HUES48 (cell line): ENCODE data around the gene PAPSS2.
"Not testable (repeated sequence)": the region's sequence is repeated elsewhere in the genome, so short reads cannot be mapped to it uniquely, and the experiment has no call there.

ENCODE experiments used
- H3K27ac ChIP-seq: one replicate; pipeline ENCODE4 v1.7.0; 2013; ENCODE audit warnings: low read depth, low read length, inconsistent platforms
- H3K27me3 ChIP-seq: 2 replicates; pipeline ENCODE4 v1.6.1; 2013; ENCODE audit warnings: mild to moderate bottlenecking, low read length; ENCODE audit not compliant: control insufficient read depth, insufficient read depth
- H3K36me3 ChIP-seq: 2 replicates; pipeline ENCODE4 v1.6.1; 2013; ENCODE audit warnings: low read length; ENCODE audit not compliant: control insufficient read depth, insufficient read depth
- H3K4me1 ChIP-seq: 2 replicates; pipeline ENCODE4 v1.6.1; 2013; ENCODE audit warnings: mild to moderate bottlenecking, low read length; ENCODE audit not compliant: control insufficient read depth, insufficient read depth
- H3K4me3 ChIP-seq: 2 replicates; pipeline ENCODE4 v1.5.1; 2013; ENCODE audit warnings: mild to moderate bottlenecking, low read depth, low read length
- H3K9ac ChIP-seq: 2 replicates; pipeline ENCODE4 v1.6.1; 2013; ENCODE audit warnings: mild to moderate bottlenecking, low read depth, low read length, moderate library complexity
- H3K9me3 ChIP-seq: 2 replicates; pipeline ENCODE4 v1.6.1; 2013; ENCODE audit warnings: low read length; ENCODE audit not compliant: control insufficient read depth, insufficient read depth

Gene PAPSS2

DNA sequence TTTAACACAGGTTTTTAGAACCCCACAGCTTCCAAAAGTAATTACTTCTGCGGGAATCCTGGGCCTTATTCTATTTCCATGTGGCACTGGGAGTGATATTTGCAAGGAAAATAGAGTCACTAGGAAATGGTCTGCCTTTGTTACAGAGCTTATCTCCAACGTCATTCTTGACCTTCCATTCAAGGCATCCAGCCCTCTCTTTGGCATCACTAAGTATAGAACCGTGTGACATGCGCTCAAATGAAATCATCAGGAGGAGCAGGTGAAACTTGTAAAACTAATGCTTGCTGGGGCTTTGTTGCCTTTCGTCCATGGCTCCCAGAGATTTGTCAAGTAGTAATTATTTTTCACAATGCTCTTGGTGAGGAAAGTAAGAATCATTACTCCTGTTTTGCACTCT lies 73.4 kb downstream of the PAPSS2 start:
- H3K27me3 ChIP-seq = no peaks in the 10 kb centered on the region
- no peak overlapping the region for H3K4me3 ChIP-seq
- no peak overlapping the region for H3K27ac ChIP-seq
- no peaks in the 10 kb centered on the region for H3K9me3 ChIP-seq
- H3K9ac ChIP-seq = no peak overlapping the region
- 0 out of 2 replicates have a peak, but pooled peaks cover 2% of the 10 kb centered on the region for H3K36me3 ChIP-seq
- H3K4me1 ChIP-seq = peaks cover 15% of the 10 kb centered on the region

DNA sequence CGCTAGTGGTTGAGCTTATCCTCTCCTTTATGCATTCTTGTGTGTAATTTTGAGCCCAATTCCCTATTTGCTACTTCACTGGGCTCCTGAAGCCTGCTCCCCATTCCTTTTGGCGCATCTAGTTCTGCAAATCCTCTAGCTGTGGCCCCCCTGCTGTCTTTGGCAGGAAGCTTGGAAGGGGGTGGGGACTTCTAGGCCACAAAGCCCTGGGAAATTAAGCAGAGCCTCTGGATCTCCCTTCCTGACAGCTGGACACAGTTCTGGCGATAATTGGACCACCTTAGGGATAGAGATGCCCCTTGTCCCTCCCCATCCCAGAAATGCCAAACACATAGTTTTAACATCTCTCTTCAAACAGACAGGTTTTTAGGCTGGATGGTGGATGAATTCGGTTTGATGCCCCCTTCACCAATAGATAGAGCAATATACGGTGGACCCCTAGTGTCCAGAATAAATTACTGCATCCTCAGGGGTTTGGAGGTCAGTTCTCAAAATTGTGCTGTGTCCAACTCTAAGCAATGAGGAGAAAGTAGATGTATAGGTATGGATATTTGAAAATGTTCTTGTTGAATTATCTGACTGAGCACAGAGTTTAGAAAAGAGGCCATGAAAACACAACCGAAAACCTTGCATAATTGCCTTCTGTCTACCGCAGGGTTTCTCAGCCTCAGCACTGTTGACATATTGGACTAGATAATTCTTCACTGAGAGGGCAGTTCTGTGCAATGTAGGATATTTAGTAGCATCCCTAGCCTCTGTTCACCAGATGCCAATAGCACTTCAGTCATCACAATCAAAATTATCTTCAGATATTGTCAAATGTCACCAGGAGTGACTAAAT lies 75.5 kb downstream of the PAPSS2 start:
- Histone ChIP-seq H3K4me3 (peak overlapping the region; percentile 47), H3K9me3 (no peaks in the 10 kb centered on the region), H3K9ac (no peak overlapping the region), H3K27ac (peak overlapping the region; percentile 39), H3K36me3 (0 out of 2 replicates have a peak, but pooled peaks cover 2% of the 10 kb centered on the region), H3K27me3 (no peaks in the 10 kb centered on the region), H3K4me1 (peaks cover 10% of the 10 kb centered on the region)

DNA sequence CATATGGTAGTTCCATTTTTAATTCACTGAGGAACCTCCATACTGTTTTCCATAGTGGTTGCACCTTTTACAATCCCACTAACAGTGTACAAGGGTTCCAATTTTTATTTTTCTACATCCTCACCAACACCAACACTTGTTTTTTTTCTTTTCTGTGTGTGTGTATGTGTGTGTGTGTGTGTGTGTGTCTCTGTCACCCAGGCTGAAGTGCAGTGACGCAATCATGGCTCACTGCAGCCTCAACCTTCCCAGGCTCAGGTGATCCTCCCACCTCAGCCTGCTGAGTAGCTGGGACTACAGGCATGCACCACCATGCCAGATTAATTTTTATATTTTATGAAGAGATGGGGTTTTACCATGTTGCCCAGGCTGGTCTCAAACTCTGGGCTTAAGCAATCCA lies 78.6 kb downstream of the PAPSS2 start:
- not testable (repeated sequence) for H3K4me1 ChIP-seq, H3K9ac ChIP-seq, H3K27me3 ChIP-seq, H3K9me3 ChIP-seq, H3K4me3 ChIP-seq, H3K27ac ChIP-seq, H3K36me3 ChIP-seq

- H3K4me3 ChIP-seq = no peak overlapping the region
- H3K36me3 ChIP-seq = peaks cover 13% of the 10 kb centered on the region
- H3K4me1 ChIP-seq = peaks cover 14% of the 10 kb centered on the region
- H3K27ac ChIP-seq = no peak overlapping the region
- no peaks in the 10 kb centered on the region for H3K9me3 ChIP-seq
- H3K9ac ChIP-seq = no peak overlapping the region
- no peaks in the 10 kb centered on the region for H3K27me3 ChIP-seq
Observed at GRCh38 chr10:87739703-87740102, 80.0 kb downstream of the PAPSS2 start.

DNA sequence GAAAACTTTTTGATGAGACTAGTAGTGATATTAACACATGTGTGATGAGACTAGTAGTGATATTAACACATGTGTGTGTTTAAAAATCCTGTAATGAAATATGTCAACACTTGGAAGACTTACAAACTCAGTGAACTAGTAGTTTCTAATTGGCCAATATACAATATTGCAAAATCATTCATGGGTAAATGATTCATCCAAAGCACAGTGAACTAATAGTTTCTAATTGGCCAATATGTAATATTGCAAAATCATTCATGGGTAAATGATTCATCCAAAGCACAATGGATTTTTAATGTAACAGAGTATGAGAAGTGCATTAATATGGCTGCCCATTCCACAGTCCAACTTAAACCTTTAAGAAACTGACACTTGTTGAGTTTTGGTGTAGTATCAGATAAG lies 80.6 kb downstream of the PAPSS2 start:
- no peaks in the 10 kb centered on the region for H3K9me3 ChIP-seq
- peaks cover 8% of the 10 kb centered on the region for H3K4me1 ChIP-seq
- no peak overlapping the region for H3K27ac ChIP-seq
- peaks cover 18% of the 10 kb centered on the region for H3K36me3 ChIP-seq
- no peaks in the 10 kb centered on the region for H3K27me3 ChIP-seq
- no peak overlapping the region for H3K4me3 ChIP-seq
- no peak overlapping the region for H3K9ac ChIP-seq

- H3K9ac ChIP-seq, H3K27ac ChIP-seq, H3K9me3 ChIP-seq, H3K27me3 ChIP-seq, H3K4me3 ChIP-seq, H3K4me1 ChIP-seq: not testable (repeated sequence)
- peaks cover 24% of the 10 kb centered on the region for H3K36me3 ChIP-seq
Observed at GRCh38 chr10:87742992-87743610, 83.4 kb downstream of the PAPSS2 start.

GRCh38 chr10:87744606-87745005 lies 84.9 kb downstream of the PAPSS2 start:
- H3K27ac ChIP-seq = no peak overlapping the region
- H3K9me3 ChIP-seq = no peaks in the 10 kb centered on the region
- H3K27me3 ChIP-seq = no peaks in the 10 kb centered on the region
- H3K4me3 ChIP-seq = no peak overlapping the region
- peaks cover 15% of the 10 kb centered on the region for H3K4me1 ChIP-seq
- H3K36me3 ChIP-seq = peaks cover 24% of the 10 kb centered on the region
- H3K9ac ChIP-seq = no peak overlapping the region

DNA sequence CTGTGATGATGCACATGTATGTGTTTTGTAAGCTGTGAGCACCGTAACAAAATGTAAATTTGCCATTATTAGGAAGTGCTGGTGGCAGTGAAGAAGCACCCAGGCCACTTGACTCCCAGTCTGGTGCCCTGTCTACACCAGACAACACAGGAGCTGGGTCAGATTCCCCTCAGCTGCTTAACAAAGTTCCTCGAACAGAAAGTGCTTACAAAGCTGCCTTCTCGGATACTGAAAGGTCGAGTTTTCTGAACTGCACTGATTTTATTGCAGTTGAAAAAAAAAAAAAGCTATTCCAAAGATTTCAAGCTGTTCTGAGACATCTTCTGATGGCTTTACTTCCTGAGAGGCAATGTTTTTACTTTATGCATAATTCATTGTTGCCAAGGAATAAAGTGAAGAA lies 87.2 kb downstream of the PAPSS2 start:
- no peaks in the 10 kb centered on the region for H3K9me3 ChIP-seq
- peaks cover 20% of the 10 kb centered on the region for H3K36me3 ChIP-seq
- no peak overlapping the region for H3K27ac ChIP-seq
- no peaks in the 10 kb centered on the region for H3K27me3 ChIP-seq
- H3K9ac ChIP-seq = no peak overlapping the region
- no peak overlapping the region for H3K4me3 ChIP-seq
- H3K4me1 ChIP-seq = peaks cover 28% of the 10 kb centered on the region

DNA sequence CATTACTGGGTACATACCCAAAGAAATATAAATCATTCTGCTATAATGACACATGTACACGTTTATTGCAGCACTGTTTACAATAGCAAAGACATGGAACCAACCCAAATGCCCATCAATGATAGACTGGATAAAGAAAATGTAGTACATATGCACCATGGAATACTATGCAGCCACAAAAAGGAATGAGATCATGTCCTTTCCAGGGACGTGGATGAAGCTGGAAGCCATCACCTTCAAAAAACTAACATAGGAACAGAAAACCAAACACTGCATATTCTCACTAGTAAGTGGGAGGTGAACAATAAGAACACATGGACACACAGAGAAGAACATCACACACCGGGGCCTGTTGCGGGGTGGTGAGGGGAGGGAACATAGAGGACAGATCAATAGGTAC lies 88.6 kb downstream of the PAPSS2 start:
- not testable (repeated sequence) for H3K4me3 ChIP-seq, H3K9me3 ChIP-seq, H3K27me3 ChIP-seq, H3K27ac ChIP-seq, H3K9ac ChIP-seq
- Histone ChIP-seq H3K4me1 (peaks cover 28% of the 10 kb centered on the region), H3K36me3 (peaks cover 21% of the 10 kb centered on the region)

DNA sequence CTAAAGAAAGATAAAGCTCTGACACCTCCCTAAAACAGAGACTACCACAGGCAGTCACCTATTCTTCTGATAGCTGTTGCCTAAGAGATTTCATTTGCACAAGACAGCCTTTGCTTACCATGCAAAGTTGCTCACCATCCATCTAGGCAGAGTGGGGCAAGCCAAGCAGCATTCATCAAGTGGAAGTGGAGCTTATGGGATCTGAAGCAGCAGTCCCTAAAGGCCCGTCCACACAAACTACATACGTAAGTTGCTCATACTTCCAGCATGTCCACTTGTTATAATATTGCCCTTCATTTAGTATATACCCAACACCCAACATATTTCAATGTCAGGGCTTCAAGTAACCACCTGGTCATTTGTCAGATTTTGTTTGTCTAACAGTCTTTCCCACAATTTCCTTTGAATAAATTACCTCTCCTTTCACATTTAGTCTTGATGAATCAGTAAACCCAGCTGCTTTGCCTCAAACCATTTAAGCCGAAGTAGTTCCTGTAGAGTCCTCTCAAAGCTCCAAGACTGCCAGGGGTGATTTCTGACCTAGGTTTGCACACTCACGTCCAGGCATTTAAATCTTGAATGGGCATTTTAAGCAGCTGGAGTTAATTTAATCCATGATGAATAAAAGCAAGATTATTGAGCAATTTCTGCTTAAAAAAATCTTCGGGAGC lies 90.5 kb downstream of the PAPSS2 start:
- Histone ChIP-seq H3K9ac (no peak overlapping the region), H3K4me1 (peaks cover 20% of the 10 kb centered on the region), H3K4me3 (no peak overlapping the region), H3K9me3 (no peaks in the 10 kb centered on the region), H3K27ac (peak overlapping the region; percentile 56), H3K27me3 (no peaks in the 10 kb centered on the region), H3K36me3 (peaks cover 31% of the 10 kb centered on the region)

- H3K27ac ChIP-seq = no peak overlapping the region
- H3K36me3 ChIP-seq = peaks cover 28% of the 10 kb centered on the region
- H3K27me3 ChIP-seq = no peaks in the 10 kb centered on the region
- H3K4me1 ChIP-seq = peaks cover 20% of the 10 kb centered on the region
- no peak overlapping the region for H3K4me3 ChIP-seq
- no peak overlapping the region for H3K9ac ChIP-seq
- H3K9me3 ChIP-seq = no peaks in the 10 kb centered on the region
Observed at GRCh38 chr10:87750817-87751216, 91.1 kb downstream of the PAPSS2 start.
